Measurements from ENCODE around the gene ERN2.
"Not testable (repeated sequence)": the region's sequence is repeated elsewhere in the genome, so short reads cannot be mapped to it uniquely, and the experiment has no call there.

ERN2 gene

DNA sequence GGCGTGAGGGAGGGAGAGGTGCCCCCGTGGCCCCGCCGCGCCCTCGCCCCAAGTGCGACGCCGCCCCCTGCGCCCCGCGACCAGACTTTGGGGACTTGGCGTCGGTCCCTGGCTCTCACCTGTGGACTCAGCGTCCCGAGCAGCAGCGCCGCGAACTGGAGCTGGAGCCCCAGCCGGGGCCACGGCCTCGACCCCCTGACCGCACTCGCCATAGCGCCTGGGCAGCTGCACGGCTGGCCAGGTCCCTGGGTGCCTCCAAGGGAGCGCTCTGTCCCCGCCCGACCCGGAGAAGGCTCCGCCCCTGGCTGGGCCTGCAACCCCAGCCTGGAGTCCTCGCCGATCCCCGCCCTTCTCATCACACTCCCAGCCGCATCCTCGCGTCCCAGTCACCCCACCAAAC lies at the start of gene ERN2:
ERN2 (minus strand) TSS at position 247 of the 400 bp plus-strand sequence; CDS start at position 212, 35 bp downstream.
- DNase-seq (ENCODE audit: low spot score): no peak
- no peaks in the 10 kb centered on the region for H3K4me1 Mint-ChIP-seq (ENCODE audit: low read depth)
- peaks cover 43% of the 10 kb centered on the region for H3K27me3 Mint-ChIP-seq (ENCODE audit: low read depth)
- peaks cover 9% of the 10 kb centered on the region for H3K9me3 Mint-ChIP-seq
- H3K27ac Mint-ChIP-seq: no peak within 1 kb of the TSS
- H3K36me3 Mint-ChIP-seq (ENCODE audit: low read depth): no peaks in the 10 kb centered on the region
- no peak within 1 kb of the TSS for H3K4me3 Mint-ChIP-seq

DNA sequence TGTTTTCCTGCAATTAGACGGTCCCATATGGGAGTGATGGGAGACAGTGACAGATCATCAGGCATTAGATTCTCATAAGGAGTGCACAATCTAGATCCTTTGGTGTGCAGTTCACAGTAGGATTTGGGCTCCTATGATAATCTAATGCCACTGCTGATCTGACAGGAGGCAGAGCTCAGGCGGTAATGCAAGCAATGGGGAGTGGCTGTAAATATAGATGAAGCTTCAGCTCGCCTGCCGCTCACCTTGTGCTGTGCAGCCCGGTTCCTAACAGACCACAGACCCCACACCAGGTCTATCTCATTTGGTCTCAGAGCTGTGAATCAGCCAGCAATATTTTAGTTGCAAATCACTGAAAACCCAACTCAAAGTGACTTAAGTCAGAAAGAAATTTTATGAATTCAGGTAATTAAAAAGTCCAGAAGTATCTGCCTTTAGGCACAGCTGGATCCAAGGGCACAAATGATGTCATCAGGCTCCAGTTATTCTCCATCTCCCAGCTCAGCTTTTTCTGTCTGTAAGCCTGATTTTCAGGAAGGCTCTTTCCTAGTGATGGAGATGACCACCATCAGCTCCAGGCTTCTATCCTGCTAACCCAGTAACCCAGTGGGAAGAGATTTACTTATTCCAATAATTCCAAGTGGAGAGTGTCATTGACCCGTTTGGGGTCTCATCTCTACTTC lies 45.1 kb upstream of the ERN2 start:
- peaks cover 45% of the 10 kb centered on the region for H3K27me3 Mint-ChIP-seq (ENCODE audit: low read depth)
- no peak overlapping the region for H3K27ac Mint-ChIP-seq
- no peak overlapping the region for H3K4me3 Mint-ChIP-seq
- DNase-seq (ENCODE audit: low spot score): no peak
- no peaks in the 10 kb centered on the region for H3K4me1 Mint-ChIP-seq (ENCODE audit: low read depth)
- no peaks in the 10 kb centered on the region for H3K36me3 Mint-ChIP-seq (ENCODE audit: low read depth)
- no peaks in the 10 kb centered on the region for H3K9me3 Mint-ChIP-seq

DNA sequence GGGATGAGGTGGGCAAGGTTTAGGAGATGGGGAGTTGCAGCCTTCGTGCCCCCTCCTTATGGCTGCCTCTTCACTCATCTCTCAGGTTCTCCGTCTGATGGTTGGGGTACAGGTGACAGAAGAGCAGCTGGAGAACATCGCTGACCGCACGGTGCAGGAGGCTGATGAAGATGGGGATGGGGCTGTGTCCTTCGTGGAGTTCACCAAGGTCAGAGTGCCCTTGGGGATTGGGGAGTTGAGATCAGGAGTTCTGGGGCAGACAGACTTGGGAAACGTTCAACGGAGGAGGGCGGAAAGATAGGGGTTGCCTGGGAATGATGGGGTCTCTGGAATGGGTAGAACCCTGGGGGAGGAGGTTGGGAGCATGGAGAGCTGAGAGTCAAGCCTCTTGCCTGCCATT lies 44.1 kb upstream of the ERN2 start:
- no peak overlapping the region for H3K4me3 Mint-ChIP-seq
- H3K9me3 Mint-ChIP-seq: no peaks in the 10 kb centered on the region
- H3K4me1 Mint-ChIP-seq (ENCODE audit: low read depth): no peaks in the 10 kb centered on the region
- no peak for DNase-seq (ENCODE audit: low spot score)
- peaks cover 46% of the 10 kb centered on the region for H3K27me3 Mint-ChIP-seq (ENCODE audit: low read depth)
- H3K36me3 Mint-ChIP-seq (ENCODE audit: low read depth): no peaks in the 10 kb centered on the region
- H3K27ac Mint-ChIP-seq: no peak overlapping the region

DNA sequence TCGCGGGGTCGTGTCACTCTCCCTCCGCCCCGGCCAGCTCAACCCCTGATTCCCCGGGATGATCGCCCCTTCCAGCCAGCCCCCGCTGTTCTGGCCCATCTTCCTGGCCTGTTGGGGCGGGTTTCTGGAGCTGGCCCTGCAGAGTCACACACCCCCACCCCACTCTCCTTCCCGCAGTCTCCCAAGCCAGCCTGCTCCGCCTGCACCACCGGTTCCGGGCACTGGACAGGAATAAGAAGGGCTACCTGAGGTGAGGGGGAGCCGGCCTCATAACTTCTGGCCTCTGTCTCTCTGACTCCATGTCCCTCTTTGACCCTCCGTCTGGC lies 42.4 kb upstream of the ERN2 start:
- Mint-ChIP-seq H3K4me3 (no peak overlapping the region), H3K27me3 (ENCODE audit: low read depth) (peaks cover 45% of the 10 kb centered on the region), H3K4me1 (ENCODE audit: low read depth) (no peaks in the 10 kb centered on the region), H3K36me3 (ENCODE audit: low read depth) (no peaks in the 10 kb centered on the region), H3K9me3 (no peaks in the 10 kb centered on the region), H3K27ac (no peak overlapping the region)
- no peak for DNase-seq (ENCODE audit: low spot score)

DNA sequence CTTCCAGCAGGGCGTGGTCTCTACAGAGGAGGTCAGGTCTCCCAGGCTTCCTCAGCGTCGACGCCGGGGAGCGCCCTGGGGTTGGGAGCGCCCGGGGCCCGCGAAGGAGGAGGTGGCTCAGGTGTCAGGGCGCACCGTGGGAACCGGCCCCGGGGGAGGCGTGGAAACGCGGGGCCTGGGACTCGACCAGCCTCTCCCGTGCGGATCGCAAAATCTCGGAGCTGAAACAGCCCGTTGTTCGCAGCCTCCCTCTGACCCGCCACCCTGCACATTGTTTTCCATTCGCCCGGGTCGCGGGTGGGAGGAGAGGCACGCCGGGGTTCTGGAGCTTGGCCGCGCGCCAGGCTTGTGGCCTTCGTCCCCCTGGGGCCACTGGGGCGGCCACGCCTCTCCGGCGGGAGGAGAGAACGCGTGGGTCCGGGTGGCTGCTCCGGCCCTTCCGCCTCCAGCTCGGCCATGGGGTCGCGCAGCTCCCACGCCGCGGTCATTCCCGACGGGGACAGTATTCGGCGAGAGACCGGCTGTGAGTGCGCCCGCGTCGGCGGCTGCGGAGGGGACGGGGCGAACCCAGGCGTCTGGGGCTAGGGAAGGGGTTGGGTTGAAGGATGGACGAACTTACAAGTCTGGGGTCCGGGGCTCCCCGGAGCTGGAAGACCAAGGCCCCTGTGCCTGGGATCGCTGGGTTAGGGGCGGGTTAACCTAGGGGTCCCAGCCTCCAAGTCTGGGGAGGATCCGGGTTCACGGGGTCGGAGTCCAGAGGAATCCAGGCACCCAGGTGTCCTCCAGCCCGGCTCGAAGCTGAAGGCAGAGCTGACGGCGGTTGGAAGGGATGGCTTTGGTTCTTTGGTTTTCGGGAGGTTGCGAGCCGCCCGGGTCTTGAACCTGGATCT lies 41.8 kb upstream of the ERN2 start, which contains the start of gene CHP2:
CHP2 (plus strand) TSS at position 433 of the 890 bp plus-strand sequence; CDS start at position 457, 24 bp downstream.
- DNase-seq (ENCODE audit: low spot score): no peak
- Mint-ChIP-seq H3K27me3 (ENCODE audit: low read depth) (peaks cover 42% of the 10 kb centered on the region), H3K36me3 (ENCODE audit: low read depth) (no peaks in the 10 kb centered on the region), H3K4me1 (ENCODE audit: low read depth) (no peaks in the 10 kb centered on the region), H3K9me3 (no peaks in the 10 kb centered on the region), H3K4me3 (no peak within 1 kb of the TSS), H3K27ac (no peak within 1 kb of the TSS)

DNA sequence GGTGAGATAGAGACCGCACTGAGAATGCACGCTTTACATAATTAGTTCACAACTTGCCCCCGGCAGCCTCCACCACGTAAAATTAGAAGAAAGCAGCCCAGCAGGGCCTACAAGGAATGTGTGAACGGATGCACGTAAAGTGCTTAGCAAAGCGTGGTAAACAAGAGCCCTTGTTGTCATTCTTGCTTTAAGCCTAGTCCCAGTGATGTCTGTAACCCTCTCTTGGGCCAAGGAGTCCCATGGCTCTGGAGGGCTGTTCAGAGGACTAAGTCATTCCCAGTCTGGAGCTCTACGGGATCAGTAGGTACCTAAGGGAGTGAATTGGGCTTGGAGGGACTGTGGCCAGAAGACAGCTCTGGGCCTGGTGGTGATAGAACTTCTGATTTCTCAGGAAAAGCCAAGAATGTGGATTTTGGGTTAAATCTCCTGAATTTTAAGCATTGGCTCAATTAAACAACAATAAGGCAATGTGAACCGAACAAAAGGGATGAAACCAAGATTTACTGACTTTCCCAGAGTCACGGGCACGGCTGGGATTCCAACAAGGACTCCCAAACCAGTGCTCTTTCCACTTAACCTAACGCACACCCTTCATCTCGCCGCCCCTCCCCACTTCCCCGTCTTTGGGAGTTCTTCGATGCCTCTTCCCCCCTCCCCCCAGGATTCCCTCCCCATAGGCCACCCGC lies 41.0 kb upstream of the ERN2 start:
- DNase-seq (ENCODE audit: low spot score): no peak

DNA sequence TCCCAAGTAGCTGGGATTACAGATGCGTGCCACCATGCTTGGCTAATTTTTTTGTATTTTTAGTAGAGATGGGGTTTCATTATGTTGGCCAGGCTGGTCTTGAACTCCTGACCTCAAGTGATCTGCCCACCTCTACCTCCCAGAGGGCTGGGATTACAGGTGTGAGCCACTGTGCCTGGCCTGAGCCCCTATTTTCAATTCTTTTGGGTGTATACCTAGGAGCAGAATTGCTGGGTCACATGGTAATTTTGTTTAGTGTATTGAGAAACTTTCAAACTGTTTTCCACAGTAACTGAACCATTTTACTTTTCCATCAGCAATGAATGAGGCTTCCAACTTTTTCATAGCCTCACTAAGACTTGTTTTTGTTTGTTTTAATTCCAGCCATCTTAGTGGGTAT lies 38.0 kb upstream of the ERN2 start:
- H3K4me3 Mint-ChIP-seq; H3K9me3 Mint-ChIP-seq; H3K4me1 Mint-ChIP-seq (ENCODE audit: low read depth); H3K36me3 Mint-ChIP-seq (ENCODE audit: low read depth); DNase-seq (ENCODE audit: low spot score); H3K27ac Mint-ChIP-seq: not testable (repeated sequence)
- H3K27me3 Mint-ChIP-seq (ENCODE audit: low read depth): peaks cover 38% of the 10 kb centered on the region

More for the DNA sequence above, 41.0 kb upstream of the ERN2 start:
- Mint-ChIP-seq H3K27ac (no peak overlapping the region), H3K27me3 (ENCODE audit: low read depth) (peaks cover 43% of the 10 kb centered on the region), H3K4me3 (no peak overlapping the region), H3K36me3 (ENCODE audit: low read depth) (no peaks in the 10 kb centered on the region), H3K4me1 (ENCODE audit: low read depth) (no peaks in the 10 kb centered on the region), H3K9me3 (no peaks in the 10 kb centered on the region)

DNA sequence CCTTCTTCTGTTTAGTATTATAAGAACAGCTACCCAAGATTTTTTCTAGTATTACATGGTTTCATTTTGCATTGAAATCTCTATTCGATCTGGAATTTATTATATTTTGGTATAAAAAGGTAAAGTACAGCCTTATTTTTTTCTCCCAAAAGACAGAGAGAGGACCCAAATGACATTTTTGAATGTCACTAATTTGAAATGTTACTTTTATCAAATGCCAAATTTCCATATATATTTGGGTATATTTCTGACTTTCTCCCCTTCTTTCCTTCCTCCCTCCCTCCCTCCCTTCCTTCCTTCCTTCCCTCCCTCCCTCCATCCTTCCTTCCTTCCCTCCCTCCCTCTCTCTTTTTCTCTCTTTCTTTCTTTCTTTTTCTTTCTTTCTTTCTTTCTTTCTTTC lies 35.6 kb upstream of the ERN2 start:
- no peak for DNase-seq (ENCODE audit: low spot score)
- no peaks in the 10 kb centered on the region for H3K4me1 Mint-ChIP-seq (ENCODE audit: low read depth)
- no peak overlapping the region for H3K27ac Mint-ChIP-seq
- H3K4me3 Mint-ChIP-seq: no peak overlapping the region
- H3K27me3 Mint-ChIP-seq (ENCODE audit: low read depth): peaks cover 21% of the 10 kb centered on the region
- no peaks in the 10 kb centered on the region for H3K36me3 Mint-ChIP-seq (ENCODE audit: low read depth)
- no peaks in the 10 kb centered on the region for H3K9me3 Mint-ChIP-seq

DNA sequence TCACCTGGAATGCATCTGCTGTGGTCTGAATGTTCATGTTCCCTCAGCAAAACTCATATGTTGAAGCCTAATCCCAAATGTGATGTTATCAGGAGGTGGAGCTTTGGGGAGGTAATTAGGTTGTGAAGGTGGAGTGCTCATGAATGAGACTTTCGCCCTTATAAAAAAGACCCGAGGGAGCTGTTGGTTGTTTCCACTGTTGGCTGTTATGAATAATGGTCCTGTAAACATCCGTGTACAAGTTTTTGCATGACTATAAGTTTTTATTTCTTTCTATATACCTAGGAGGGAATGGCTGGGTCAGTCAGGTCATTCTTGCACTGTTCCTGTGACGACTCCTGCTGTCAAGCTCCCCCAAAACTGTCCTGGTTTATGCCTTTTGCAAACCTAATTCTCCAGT lies 32.2 kb upstream of the ERN2 start:
- H3K9me3 Mint-ChIP-seq: no peaks in the 10 kb centered on the region
- H3K36me3 Mint-ChIP-seq (ENCODE audit: low read depth): no peaks in the 10 kb centered on the region
- no peak overlapping the region for H3K4me3 Mint-ChIP-seq

DNA sequence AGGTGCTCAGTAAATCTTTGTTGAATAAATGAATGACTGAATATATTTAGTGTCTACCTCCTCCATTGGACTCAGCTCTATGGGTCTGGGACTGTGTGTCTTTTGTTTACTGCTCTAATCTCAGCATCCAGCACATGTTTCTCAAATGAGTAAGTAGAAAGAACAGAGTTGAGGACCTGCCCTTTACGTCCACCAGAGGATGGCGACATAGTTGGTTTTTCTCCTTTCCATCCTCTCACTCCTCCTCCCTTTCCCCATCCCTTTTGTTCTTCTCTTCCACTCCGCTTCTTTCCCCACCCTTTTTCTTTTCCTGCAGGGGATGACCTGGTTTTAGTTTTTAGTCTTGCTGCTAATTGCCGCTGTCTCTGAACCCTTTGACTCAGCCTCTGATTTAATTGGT lies 29.7 kb upstream of the ERN2 start:
- peaks cover 31% of the 10 kb centered on the region for H3K27me3 Mint-ChIP-seq (ENCODE audit: low read depth)
- no peaks in the 10 kb centered on the region for H3K4me1 Mint-ChIP-seq (ENCODE audit: low read depth)
- no peak overlapping the region for H3K4me3 Mint-ChIP-seq

More for the DNA sequence above, 32.2 kb upstream of the ERN2 start:
- Mint-ChIP-seq H3K27ac (no peak overlapping the region), H3K4me1 (ENCODE audit: low read depth) (no peaks in the 10 kb centered on the region), H3K27me3 (ENCODE audit: low read depth) (peaks cover 33% of the 10 kb centered on the region)
- DNase-seq (ENCODE audit: low spot score): no peak

DNA sequence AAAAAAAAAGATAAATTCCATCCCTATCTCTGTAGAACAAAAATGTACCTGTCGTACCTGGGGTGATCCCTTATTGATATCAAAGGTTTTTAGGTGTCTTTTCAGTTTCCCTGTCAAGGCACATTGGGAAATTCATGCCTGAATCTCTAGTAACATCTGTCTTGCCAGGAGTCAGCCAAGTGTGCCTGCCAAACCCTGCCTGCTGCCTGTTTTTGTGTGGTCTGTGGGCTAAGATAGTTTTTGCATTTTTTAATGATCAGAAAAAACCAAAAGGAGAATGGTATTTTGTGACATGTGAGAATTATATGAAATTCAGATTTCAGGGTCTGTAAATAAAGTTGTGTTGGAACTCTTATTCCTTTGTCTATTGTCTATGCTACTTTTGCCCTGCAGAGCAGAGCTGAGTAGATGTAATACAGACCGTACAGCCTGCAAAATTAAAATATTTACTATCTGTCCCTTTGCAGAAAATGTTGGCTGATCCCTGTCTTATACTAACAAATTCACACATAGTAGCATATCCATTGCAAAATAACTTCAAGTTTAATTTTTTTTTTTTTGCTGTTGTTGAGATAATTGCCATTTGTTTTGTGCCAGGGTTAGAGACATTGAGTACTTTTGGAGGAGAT lies 28.8 kb upstream of the ERN2 start:
- H3K4me3 Mint-ChIP-seq: no peak overlapping the region
- no peak overlapping the region for H3K27ac Mint-ChIP-seq
- no peak for DNase-seq (ENCODE audit: low spot score)
- H3K36me3 Mint-ChIP-seq (ENCODE audit: low read depth): no peaks in the 10 kb centered on the region
- no peaks in the 10 kb centered on the region for H3K9me3 Mint-ChIP-seq
- H3K4me1 Mint-ChIP-seq (ENCODE audit: low read depth): no peaks in the 10 kb centered on the region
- H3K27me3 Mint-ChIP-seq (ENCODE audit: low read depth): peaks cover 28% of the 10 kb centered on the region

More for the DNA sequence above, 29.7 kb upstream of the ERN2 start:
- DNase-seq (ENCODE audit: low spot score): no peak
- no peak overlapping the region for H3K27ac Mint-ChIP-seq
- no peaks in the 10 kb centered on the region for H3K36me3 Mint-ChIP-seq (ENCODE audit: low read depth)
- no peaks in the 10 kb centered on the region for H3K9me3 Mint-ChIP-seq

DNA sequence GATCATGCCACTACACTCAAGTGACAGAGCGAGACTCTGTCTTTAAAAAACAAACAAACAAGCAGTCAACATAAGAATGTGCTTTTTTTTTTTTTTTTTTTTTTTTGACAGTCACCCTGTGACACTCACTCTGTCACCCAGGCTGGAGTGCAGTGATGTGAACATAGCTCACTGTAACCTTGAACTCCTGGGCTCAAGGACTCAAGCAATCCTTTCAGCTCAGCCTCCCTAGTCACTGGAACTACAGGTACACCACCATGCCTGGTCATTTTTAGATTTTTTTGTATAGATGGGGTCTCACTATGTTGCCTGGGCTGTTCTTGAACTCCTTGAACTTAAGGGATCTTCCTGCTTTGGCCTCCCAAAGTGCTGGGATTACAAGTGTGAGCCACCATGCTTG lies 26.5 kb upstream of the ERN2 start:
- peaks cover 24% of the 10 kb centered on the region for H3K27me3 Mint-ChIP-seq (ENCODE audit: low read depth)
- no peaks in the 10 kb centered on the region for H3K36me3 Mint-ChIP-seq (ENCODE audit: low read depth)
- H3K27ac Mint-ChIP-seq: no peak overlapping the region
- DNase-seq (ENCODE audit: low spot score): no peak
- H3K9me3 Mint-ChIP-seq: no peaks in the 10 kb centered on the region
- H3K4me1 Mint-ChIP-seq (ENCODE audit: low read depth): peaks cover 2% of the 10 kb centered on the region
- H3K4me3 Mint-ChIP-seq: no peak overlapping the region

DNA sequence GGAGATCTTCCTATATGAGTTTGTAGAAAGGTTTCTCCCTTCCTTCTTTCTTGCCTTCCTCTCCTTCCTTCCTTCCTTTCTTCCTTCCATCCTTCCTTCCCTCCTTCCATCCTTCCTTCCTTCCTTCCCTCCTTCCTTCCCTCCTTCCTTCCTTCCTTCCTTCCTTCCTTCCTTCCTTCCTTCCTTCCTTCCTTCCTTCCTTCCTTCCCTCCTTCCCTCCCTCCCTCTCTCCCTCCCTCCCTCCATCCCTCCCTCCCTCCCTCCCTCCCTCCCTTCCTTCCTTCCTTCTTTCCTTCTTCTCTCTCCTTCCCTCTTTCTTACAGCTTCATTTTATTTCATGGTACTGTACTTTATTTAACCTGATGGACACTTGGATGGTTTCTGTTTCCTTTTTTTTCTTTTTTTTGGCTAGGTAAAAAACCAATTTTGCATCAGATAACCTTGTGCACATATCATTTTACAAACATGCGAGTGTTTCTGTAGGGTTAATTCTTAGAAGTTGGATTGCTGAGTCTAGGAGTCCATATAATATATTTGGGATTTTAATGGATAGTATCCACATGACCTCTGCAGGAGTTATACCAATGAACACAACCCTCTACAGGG lies 24.5 kb upstream of the ERN2 start:
- H3K9me3 Mint-ChIP-seq; H3K4me3 Mint-ChIP-seq; H3K4me1 Mint-ChIP-seq (ENCODE audit: low read depth); H3K36me3 Mint-ChIP-seq (ENCODE audit: low read depth); H3K27ac Mint-ChIP-seq; DNase-seq (ENCODE audit: low spot score): not testable (repeated sequence)
- peaks cover 11% of the 10 kb centered on the region for H3K27me3 Mint-ChIP-seq (ENCODE audit: low read depth)

All from T-helper 2 cell treated with Interferon-gamma antibody and Interleukin-4, amounts not matched to agents 5 μg/mL and 100 μg/mL, for 36 hours (primary cell).